Stimulated activated CD4-positive, alpha-beta T cell treated with anti-CD3 and anti-CD28 coated beads, TNF-alpha, amount 100 ng/mL, for 48 hours (primary cell): ENCODE measurements around the gene C1orf53.
"Not testable (repeated sequence)": the region's sequence is repeated elsewhere in the genome, so short reads cannot be mapped to it uniquely, and the experiment has no call there.

Source experiments
- DNase-seq, 3 donors: peaks; one replicate each; pipeline ENCODE4 v3.0.0-alpha.2; 2020; ENCODE audit warnings: low read depth in 3 of 3

C1orf53 gene

DNA sequence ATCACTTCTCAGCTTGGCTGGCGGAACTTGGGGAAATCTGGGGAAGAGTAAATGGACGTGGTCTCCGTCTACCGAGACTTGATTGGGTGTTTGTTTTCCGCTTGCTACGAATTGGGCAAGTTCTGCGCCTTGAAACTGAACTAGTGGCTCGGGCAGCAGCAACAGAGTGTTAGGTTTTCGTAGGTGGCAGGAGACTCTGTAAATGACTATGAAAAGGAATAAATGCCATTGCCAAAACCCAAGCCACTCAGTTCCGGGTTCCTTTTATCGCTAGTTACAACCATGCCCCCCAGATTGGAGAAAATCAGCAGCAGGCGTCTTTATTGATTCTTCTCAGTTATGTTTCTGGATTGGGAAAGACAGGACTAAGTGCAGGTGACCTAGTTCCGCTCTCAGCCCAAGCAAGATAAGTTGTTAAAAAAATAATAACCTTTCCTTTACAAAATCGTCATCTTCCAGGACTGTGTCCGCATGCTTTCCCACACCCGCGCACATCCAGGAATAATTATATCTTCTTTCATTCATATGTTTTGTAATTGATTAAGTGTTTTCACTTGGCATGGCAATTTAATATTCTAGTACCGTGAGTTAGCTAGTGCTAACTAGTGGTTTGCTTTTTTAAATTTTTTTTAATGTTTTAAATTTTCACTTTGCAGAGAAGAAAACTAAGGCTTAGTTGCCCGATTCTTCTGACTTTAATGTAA, 18.1 kb downstream of the C1orf53 start:
- DNase-seq = no peak

DNA sequence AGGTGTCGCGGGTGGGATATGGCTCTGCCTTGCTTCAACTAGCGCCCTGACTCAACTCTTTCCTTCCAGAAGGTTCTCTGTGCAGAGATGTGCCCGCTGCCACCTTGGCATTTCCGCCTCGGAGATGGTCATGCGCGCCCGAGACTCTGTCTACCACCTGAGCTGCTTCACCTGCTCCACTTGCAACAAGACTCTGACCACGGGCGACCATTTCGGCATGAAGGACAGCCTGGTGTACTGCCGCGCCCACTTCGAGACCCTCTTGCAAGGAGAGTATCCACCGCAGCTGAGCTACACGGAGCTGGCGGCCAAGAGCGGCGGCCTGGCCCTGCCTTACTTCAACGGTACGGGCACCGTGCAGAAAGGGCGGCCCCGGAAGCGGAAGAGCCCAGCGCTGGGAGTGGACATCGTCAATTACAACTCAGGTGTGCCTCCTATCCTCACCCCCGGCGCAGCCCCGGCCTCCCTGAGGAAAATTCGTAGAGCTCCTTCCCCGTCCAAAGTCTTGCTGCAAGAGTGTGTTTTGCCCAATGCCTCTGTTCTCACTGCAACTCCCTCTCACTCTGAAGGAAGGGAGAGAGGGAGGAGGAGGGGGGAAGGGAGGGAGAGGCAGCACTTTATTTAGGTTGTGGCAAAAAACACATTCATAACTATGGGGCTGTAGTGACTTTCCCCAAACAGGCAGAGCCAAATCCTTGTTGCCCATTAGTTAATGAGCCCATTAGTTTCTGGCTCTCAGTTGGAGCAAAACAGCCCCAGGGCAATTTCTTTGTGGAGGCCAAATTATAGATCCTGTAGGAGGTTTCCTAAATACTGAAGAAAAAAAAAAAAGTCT, 19.0 kb downstream of the C1orf53 start:
- no peak for DNase-seq

DNA sequence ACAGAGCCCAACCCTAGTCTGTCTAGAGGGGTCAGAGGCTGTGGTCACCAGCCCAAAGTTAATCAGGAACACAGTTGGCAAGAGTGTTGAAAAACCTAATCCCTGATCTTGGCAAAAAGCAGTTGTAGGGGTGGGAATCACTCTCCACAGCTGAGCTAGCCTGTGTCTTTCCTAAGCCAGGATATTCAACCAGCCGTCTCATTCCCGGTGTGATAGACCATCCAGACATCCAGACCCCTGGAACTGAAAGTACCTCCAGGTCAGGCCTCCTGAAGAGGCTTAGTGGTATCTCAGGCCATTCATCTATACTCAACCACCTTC, 19.6 kb downstream of the C1orf53 start:
- DNase-seq = no peak

- DNase-seq = no peak
Observed at GRCh38 chr1:197923038-197923437, 20.6 kb downstream of the C1orf53 start.

- no peak for DNase-seq
Observed at GRCh38 chr1:197924516-197925123, 22.2 kb downstream of the C1orf53 start.

DNA sequence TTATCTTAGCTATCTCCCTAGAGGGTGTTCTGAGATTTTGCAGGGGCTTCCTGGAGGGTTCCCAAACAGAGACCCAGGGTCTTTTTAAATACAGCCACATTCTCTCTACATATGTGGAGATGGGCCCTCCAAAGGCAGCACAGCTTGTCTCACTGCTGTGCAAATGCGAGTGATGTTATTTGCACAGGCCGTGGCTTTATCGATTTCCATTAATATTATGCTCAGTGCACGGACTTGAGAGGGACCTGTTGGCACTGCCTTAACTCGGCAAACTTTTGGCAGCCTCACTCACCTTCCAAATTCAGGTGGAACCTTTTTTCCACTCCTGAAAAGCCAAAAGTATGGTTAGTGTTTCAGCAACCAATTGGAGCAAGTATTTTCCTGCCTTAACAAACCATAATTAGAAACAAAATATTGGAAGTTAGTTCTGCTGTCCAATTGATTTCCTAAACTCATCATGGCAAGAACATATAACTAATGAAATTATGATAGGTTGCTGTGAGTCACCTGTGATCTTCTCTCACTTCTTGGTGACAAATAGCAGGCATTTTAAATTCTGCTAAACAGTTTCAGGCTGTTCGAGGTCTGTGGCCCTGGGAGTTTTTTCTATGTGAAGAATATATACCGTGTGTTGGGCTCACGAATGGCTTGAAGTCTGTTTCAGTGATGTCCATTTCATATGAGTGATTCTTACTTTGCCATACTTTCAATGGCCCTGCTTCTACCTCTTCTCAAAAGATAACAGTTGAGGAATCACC, 25.7 kb downstream of the C1orf53 start:
- DNase-seq = no peak

DNA sequence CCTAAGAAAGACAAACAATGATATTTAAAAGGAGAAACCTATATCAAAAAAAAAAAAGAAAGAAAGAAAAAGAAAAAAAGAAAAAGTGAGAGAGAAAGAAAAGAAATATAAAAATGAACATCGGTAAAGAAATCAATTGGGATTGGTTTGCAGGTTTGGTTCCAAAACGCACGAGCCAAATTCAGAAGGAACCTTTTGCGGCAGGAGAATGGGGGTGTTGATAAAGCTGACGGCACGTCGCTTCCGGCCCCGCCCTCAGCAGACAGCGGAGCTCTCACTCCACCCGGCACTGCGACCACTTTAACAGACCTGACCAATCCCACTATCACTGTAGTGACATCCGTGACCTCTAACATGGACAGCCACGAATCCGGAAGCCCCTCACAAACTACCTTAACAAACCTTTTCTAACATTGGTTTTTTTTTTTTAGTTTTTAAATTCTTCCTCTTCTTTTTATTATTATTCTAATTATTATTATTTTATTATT, 26.5 kb downstream of the C1orf53 start:
- no peak for DNase-seq

DNA sequence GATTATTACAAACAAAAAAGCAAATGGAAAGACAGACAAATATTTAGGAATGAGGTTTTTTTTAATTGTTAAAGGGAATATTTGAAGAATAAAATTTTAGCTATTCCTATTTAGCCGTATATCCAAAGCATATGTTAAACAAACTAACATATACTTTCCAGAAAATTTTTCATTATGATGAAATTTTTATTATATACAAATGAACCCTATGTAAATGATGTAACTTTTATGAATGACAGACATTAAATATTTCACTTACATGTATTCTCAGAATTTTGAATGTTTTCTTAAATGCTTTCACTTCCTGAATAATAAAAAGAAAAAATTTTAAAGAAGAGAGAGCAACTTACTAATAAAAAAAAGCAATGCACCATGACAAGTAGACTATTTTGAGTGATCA, 30.6 kb downstream of the C1orf53 start:
- no peak for DNase-seq

GRCh38 chr1:197933647-197934046, 31.2 kb downstream of the C1orf53 start:
- DNase-seq = no peak

DNA sequence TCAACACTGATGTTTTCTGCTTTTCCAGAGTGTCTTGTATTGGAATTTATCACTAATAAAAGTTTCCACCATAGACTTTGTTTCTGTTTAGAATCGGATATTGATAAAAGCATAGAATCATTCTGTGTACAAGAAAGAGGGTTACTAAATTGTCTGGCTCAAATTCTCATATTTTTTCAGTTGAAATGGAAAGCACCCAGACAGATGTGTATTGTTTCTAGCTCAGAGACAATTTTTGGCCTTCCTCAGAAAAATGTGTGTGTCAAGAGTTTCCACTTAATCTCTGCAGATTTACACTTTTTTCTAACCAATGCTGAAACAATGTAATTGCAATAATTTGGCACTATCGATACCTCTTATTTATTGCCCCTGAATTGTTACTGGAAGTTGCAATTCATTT, 35.0 kb downstream of the C1orf53 start:
- no peak for DNase-seq

GRCh38 chr1:197937892-197938291, 35.5 kb downstream of the C1orf53 start:
- no peak for DNase-seq

- not testable (repeated sequence) for DNase-seq
Observed at GRCh38 chr1:197939159-197939980, 36.9 kb downstream of the C1orf53 start.

- DNase-seq = no peak
Observed at GRCh38 chr1:197942042-197942441, 39.6 kb downstream of the C1orf53 start.

DNA sequence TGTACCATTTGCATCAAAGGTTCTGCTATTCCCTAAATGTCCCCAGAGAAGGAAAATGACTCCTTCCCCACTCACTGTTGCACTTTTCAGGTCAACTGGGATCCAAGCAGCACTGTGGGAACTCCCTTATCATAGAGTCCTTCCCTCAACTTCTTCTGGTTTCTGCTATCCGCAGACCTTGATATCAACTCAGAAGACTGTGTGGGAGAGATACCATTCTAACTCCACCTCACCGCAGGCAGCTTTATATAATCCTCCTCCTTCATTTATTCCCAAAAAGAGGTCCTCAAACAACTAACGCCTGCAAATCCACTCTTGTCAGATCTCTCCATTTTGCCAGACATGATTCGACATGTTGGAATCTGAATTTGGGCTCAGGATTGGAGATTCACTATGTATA, 42.1 kb downstream of the C1orf53 start:
- no peak for DNase-seq

- peak in 1 of 3 donors; percentile 4 for DNase-seq
Observed at GRCh38 chr1:197948926-197949899, 46.8 kb downstream of the C1orf53 start.

GRCh38 chr1:197951089-197951488, 48.7 kb downstream of the C1orf53 start:
- DNase-seq = no peak

- DNase-seq = no peak
Observed at GRCh38 chr1:197951617-197952175, 49.3 kb downstream of the C1orf53 start.

DNA sequence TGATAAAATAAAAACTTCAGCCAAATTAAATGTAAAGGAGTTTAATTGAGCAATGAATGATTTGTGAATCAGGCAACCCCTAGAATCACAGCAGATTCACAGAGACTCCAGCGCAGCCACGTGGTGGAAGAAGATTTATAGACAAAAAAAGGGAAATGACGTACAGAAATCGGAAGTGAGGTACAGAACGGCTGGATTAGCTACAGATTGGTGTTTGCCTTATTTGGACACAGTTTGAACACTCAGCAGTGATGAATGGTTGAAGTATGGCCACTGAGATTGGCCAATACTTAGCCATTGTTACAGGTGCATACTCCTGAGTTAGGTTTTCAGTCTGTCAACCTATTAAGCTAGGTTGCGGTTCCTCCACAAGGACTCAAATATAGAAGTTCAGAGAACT, 51.0 kb downstream of the C1orf53 start:
- not testable (repeated sequence) for DNase-seq

DNA sequence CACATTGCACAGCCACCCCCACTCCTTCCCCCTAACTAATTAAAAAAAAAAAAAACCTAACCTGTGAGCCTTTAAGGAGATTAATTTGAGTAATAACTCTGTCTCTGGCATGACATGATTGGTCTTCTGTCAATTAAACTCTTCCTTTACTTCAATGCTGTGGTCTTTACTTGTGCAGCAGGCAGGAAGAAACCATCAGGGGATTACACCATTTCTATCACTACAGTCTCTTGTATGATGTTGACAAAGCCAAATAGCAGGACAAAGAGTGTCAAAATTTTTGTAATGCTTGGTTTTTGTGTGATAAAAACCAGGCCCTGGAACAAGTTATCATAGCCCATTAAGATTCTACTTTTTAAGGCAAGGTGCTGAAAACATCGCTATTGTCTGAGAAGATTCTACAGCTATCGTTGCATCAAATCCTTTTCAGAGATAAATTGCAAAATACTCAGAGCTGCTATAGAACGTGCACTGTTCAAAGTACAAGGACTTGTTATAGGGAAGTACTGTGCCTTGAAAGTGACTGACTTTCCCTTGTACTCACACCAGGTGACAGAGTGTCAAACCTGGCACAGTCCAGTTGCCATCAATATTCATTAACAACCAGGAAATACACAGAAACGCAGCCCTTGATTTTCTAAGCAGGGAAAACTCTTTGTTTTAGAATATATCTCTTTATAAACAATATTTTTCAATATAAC, 52.4 kb downstream of the C1orf53 start:
- no peak for DNase-seq
